Activated CD4-positive, alpha-beta T cell treated with anti-CD3 and anti-CD28 coated beads for 1 hour (primary cell): Measurements from ENCODE around the gene GFER.

Experiments
- DNase-seq: peaks from one replicate; pipeline ENCODE4 v3.0.0-alpha.2; 2020

Gene GFER

GRCh38 chr16:1991588-1991947 is 7.6 kb downstream of the GFER start:
- no peak for DNase-seq

- peak; percentile 97 for DNase-seq
Measured at GRCh38 chr16:1991948-1992703, 8.1 kb downstream of the GFER start.

GRCh38 chr16:1992704-1993317 is 8.8 kb downstream of the GFER start:
- no peak for DNase-seq

GRCh38 chr16:1993731-1994131 is 9.7 kb downstream of the GFER start:
- no peak for DNase-seq

- DNase-seq: no peak
Measured at GRCh38 chr16:1997494-1998359, 13.7 kb downstream of the GFER start.

GRCh38 chr16:1998360-1998835 is 14.4 kb downstream of the GFER start:
- no peak for DNase-seq

- DNase-seq: no peak
Measured at GRCh38 chr16:1998852-1999801, 15.1 kb downstream of the GFER start.

GRCh38 chr16:1999866-2000514 is 16.0 kb downstream of the GFER start:
- no peak for DNase-seq

- DNase-seq: no peak
Measured at GRCh38 chr16:2001035-2001434, 17.0 kb downstream of the GFER start.

GRCh38 chr16:2001456-2002355 is 17.7 kb downstream of the GFER start:
- no peak for DNase-seq

GRCh38 chr16:2002406-2003230 is 18.6 kb downstream of the GFER start:
- DNase-seq: no peak

GRCh38 chr16:2003231-2003826 is 19.3 kb downstream of the GFER start:
- no peak for DNase-seq

- DNase-seq: peak; percentile 73
Measured at GRCh38 chr16:2003827-2004641, 20.0 kb downstream of the GFER start.

- no peak for DNase-seq
Measured at GRCh38 chr16:2004795-2005517, 21.0 kb downstream of the GFER start.

- DNase-seq: no peak
Measured at GRCh38 chr16:2005646-2006045, 21.7 kb downstream of the GFER start.

GRCh38 chr16:2006317-2006716 is 22.3 kb downstream of the GFER start:
- DNase-seq: no peak

- DNase-seq: no peak
Measured at GRCh38 chr16:2007081-2007836, 23.3 kb downstream of the GFER start.
